T-helper 22 cell (primary cell): Measurements from ENCODE around the gene ZAP70.
"Not testable (repeated sequence)": the region's sequence is repeated elsewhere in the genome, so short reads cannot be mapped to it uniquely, and the experiment has no call there.

Source experiments
- DNase-seq: peaks from one replicate; pipeline ENCODE4 v3.0.0-alpha.2; 2020; ENCODE audit warnings: low read depth

ZAP70 gene

DNA sequence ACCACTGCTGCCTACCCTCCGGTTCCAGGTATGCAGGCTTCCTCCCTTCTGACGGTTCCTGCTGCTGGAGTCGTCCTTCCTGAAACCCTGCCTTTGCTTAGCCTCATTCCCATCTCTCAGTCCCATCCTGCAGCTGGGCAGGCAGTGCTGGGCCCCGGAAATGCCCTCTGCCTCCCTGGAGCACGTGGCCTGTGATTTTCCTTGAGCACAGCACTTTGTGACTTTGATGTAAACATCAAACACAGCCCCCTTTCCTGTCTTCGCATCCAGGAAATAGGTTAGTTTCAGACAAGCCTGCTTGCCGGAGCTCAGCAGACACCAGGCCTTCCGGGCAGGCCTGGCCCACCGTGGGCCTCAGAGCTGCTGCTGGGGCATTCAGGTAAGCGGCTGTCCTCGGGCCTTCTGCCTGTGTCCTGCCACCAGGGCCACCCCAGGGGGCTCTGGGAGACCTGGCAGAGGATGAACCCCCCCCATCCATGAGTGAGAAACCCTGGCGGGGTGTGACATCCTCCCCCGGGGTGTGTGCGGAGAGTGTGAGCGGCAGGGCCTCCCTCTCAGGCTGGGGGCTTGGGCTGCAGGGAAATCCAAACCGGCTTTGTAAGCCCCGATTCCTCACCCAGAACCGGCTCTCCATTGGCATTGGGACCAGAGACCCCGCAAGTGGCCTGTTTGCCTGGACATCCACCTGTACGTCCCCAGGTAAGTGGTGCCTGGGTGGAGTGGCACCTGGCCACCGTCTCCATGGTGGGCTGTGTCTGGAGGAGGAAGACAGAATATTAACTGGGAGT lies at the start of gene ZAP70:
TSS of gene ZAP70 (plus strand) at position 281 of the 788 bp plus-strand sequence. CDS start 10,461 bp downstream, outside the sequence.
- peak; percentile 57 for DNase-seq

DNA sequence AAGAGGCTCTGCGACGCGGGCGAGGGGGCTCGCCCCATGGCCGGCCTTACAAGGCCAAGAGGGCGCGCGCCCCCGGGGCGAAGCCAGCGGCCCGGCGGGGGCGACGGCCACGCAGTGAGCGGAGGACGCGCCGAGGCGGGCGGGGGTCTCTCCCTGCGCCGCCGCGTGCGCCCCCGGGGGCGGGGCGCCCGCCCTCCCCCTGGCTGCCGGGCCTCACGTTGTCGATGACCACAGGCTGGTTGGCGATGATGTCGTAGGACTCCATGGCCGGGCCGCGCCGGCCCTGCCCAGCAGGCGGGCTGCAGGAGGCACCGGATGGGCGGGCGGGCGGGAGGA lies 49.8 kb upstream of the ZAP70 start:
- no peak for DNase-seq

DNA sequence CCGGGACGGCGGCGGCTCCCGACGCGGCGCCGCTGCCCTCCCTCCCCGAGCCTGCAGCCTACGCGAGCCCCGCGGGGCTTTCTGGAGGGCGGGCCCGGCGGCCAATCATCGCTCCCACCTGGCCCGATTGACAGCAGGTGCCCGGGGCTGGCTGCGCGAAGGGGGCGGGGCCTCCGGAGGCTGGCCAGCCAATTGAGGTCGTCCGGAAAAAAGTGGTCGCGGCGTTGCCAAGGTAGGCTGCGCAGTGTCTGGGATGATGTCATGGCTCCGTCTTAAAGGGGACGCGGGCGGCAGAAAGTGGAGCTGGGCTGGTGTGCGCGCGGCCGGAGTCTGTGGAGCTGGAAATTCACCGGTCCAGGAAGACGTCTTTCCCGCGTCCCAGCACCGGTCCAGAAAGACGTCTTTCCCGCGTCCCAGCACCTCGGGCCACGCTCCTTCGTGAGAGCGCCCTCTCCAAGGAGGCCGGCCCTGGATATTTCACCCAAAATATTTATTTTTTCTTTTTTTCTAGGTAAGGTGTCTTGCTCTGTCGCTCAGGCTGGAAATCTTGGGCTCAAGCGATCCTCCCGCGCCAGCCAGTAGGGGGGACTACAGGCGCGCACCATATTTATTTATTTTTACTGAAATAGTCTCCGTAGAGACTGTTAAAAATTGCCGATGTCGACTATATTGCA lies 49.3 kb upstream of the ZAP70 start, which contains the start of gene ACTR1B:
TSS of gene ACTR1B (minus strand) at position 83 of the 674 bp plus-strand sequence. CDS start 154 bp downstream, outside the sequence.
- DNase-seq: peak; percentile 97

DNA sequence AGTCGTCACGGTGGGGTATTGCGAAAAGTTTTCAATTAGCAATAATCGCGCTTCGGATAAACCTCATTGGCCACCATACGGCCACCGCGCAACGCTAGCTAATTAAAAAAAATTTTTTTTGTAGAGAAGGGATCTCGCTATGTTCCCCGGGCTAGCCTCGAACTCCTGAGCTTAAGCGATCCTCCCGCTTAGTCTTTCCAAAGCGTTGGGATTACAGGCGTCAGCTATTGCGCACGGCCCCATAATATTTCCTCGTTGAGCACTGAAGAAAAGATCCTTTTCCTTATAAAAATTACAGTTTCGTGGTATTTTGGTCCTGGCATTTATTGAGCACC lies 48.8 kb upstream of the ZAP70 start:
- DNase-seq: no peak

DNA sequence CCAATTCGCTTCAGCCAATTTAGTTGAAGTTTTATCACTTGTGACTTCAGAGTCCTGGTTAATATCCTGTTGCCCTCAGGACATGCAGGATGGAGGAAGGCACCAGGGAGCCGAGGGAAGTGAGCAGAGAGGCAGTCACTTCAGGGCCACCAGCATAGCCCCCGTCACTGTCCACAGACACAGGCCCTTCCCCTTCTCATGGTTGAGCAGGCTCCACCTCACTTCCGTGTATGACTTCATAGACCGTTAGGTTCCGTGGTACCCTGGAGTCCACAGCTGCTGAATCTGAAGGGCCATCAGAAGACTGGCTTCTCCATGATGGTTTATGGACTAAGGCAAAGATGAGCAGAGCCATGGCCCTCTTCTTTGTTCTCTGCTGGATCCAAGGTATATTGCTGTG lies 43.9 kb upstream of the ZAP70 start, which contains the start of gene C2orf92:
TSS of gene C2orf92 (plus strand) at position 266 of the 400 bp plus-strand sequence. CDS start at position 342, 76 bp downstream.
- DNase-seq: no peak

DNA sequence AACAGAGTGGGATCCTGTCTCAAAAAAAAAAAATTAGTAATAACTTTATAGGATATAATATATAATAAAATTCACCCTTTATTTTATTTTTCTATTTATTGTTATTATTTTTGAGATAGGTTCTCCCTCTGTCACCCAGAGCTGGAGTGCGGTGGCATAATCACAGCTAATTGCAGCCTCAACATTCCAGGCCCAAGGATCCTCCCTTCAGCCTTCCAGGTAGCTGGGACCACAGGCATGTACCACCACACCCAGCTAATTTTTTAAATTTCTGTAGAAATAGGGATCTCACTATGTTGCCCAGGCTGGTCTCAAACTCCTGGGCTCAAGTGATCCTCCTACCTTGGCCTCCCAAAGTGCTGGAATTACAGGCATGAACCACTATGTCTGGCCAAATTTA lies 42.9 kb upstream of the ZAP70 start:
- DNase-seq: no peak

DNA sequence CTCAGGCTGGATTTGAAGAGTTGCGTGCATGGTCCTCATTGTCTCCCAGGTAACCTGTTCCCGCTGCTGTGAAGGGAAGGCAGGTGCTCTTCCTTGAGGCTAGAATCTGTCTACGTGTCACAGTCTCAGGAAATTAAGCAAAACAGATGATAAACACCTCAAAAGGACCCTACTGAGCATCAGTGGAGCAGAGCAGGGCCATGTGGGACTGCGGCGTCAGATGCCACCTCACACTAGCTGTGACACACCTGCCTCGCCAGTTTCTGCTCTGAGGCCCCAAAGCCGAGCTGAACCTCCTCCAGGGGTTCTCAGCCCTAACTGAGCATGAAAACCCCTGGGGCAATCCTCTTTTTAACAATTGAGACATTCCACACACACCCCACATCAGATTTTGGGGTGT lies 41.9 kb upstream of the ZAP70 start:
- no peak for DNase-seq

DNA sequence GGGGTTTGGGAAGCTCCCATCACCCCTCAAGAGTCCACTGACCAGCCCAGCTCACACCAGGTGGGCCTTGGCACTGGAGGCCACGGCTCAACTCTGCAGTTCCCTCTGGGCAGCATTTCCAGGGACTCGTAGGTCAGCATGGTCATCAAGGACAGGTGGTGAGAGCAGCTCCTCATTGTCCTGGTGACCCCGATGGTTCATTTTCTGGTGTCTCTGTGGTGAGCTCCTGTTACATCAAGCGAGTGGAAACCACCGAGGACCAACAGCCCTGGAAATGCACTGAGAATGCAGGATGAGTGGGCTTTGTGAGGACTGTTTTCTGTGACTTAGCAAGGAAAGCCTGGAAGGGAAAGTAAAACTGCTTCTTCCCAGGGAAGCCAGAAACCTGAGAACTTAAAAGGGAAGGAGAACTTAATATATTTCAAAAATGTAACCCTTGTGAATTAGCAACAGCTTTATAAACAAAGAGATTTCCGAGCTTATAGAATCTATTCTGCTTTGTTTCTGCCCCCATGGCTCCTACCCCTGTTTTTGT lies 40.7 kb upstream of the ZAP70 start:
- DNase-seq: not testable (repeated sequence)

DNA sequence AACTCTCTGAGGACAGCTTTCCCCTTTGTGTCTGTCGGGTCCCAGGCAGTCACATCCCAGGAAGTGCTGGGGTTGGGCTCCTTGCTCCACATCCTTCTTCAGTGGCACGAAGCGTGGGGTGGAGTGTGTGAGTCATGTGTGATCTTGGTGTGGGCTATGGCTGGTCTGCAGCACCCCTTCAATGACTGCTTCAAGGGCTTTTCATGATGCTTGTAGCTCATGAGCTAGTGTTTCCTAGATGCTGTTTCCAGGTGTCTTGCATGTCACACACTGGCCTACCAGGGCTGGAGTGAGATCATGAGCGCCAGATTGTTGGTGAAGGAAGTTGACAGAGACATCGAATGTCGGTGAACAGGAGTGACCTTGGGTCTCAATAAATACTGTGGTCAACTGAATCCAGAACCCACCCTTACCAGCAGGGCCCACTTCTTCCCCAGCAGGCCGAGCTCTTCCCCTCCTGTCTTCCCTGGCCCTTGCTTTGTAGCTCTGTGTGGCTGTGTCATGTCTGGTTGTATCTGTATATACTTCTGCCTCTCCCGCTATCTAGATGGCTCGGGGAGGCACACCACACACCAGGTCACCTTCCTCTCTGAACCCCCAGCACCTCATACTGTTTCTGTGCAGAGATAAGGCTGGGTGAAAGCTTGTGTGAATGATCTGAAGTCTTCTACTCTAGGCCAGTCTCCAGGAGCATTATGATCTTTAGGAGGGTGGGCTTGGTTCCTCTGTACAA lies 40.0 kb upstream of the ZAP70 start:
- no peak for DNase-seq

DNA sequence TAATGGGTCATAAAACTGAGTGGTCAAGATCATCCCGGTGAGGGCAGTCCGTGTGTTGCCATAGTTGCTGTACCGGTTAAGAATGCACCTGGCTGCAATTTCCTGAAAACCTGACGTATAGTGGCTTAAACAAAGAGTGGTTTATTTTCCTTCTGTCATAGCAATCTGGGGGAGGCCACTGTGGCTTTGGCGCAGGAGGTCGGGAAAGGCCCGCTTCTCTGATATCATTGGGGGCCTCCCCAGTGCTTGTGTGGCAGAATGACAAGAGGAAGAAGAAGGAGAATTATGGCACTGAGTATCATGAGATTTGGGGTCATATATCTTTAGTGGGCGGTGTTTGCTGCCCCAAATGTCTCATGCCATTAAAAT lies 39.5 kb upstream of the ZAP70 start:
- DNase-seq: no peak

DNA sequence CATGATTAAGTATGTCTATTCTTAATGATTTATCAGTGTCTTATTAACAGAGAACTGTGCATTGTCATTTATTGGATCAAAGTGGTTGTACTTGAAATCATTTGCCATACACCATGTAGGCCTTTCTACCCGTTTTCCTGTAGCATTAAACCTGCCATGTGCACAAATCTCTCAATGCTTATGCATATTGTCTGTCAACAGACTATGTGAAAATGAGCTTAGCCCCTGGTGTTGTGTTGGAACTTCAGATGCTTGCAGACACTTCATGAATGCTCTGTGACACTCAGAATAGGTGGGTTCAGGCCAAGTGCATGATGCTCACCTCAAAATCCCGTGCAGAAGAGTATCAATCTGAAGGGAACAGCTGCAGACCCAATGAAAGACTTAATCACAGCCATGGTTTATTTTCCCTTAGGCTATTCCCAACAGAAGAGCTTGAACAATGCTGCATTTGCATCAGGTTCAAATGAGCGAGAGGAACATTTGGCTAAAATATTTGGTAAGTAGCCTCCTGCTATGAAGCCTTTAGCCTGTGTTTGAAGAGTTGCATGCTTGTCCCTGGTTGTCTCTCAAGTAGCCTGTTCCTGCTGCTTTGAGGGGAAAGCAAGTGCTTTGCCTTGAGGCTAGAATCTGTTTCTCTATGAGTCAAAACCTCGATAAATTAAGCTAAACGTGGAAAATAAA lies 37.8 kb upstream of the ZAP70 start:
- no peak for DNase-seq

DNA sequence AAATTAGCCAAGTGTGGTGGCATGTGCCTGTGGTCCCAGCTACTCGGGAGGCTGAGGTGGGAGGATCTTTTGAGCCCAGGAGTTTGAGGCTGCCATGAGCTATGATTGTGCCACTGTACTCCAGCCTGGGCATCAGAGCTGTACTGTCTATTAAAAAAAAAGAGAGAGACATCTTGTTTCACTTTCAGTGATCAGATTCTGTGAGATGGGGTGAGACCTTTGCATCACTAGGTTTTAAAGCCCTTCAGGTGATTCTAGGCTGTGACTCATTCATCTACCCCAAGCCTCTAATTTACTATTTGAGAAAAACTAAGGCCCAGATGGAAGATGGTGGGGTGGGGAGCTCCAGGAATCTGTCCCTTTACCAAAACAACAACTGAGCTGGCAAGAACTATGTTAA lies 36.8 kb upstream of the ZAP70 start:
- DNase-seq: no peak

DNA sequence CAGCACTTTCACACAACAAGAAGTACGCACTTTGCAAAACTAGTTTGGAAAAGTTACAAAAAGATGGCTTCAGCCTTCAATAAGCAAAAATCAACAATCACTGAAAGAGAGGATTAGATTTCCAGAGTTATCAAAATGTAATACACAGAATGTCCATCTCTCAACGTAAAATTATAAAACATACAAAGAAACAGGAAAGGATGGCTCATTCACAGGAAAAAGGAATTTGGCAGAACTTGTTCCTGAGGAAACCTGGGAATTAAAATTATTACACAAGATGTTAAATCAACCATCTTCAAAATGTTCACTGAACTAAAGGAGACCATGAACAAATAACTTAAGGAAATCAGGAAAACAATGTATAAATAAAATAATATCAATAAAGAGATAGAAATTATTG lies 35.9 kb upstream of the ZAP70 start:
- DNase-seq: no peak

DNA sequence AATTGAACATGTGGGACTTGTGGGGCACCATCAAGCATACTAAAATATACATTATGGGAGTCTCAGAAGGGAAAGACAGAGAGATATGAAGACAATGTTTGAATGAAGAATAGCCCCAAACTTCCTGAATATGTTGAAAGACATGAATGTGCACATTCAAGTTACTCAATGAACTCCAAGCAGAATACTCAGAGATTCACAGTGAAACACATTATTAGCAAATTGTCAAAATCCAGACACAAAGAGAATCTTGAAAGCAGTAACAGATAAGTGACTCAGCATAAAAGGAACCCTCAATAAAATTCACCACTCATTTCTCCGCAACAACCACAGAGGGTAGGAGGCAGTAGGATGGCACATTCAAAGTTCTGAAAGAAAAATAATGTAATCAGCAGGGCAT lies 35.1 kb upstream of the ZAP70 start:
- no peak for DNase-seq

DNA sequence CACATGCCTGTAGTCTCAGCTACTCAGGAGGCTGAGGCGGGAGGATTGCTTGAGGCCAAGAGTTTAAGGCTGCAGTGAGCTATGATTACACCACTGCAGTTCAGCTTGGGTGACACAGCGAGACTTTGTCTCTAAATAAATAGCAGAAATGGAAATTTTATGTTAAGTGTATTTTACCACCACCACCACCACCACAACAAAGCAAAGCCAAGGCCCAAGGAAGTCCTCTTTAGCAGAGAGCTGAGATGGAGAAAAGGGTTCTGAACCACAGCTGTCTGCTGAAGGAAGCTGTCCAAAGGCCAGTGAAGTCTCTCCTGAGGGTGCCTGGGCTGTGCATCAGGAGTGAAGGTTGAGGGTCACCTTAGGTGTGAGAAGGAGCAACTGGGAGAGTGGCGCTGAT lies 26.1 kb upstream of the ZAP70 start:
- DNase-seq: not testable (repeated sequence)

DNA sequence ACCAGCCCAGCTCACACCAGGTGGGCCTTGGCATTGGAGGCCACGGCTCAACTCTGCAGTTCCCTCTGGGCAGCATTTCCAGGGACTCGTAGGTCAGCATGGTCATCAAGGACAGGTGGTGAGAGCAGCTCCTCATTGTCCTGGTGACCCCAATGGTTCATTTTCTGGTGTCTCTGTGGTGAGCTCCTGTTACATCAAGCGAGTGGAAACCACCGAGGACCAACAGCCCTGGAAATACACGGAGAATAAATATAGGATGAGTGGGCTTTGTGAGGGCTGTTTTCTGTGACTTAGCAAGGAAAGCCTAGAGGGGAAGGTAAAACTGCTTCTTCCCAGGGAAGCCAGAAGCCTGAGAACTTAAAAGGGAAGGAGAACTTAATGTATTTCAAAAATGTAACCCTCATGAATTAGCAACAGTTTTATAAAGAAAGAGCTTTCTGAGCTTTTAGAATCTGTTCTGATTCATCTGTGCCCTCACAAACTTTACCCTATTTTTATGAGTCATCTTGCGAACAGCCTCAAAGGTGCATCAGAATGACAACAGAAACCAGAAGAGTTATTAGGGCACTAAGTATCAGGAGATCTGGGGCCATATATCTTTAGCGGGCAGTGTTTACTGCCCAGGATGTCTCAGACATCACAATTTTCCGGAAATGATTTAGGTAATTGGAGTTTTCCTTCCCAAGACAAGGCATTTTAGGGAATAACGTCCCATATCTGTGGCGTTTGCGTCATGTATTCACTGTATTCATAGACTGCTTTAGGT lies 25.1 kb upstream of the ZAP70 start:
- DNase-seq: no peak

DNA sequence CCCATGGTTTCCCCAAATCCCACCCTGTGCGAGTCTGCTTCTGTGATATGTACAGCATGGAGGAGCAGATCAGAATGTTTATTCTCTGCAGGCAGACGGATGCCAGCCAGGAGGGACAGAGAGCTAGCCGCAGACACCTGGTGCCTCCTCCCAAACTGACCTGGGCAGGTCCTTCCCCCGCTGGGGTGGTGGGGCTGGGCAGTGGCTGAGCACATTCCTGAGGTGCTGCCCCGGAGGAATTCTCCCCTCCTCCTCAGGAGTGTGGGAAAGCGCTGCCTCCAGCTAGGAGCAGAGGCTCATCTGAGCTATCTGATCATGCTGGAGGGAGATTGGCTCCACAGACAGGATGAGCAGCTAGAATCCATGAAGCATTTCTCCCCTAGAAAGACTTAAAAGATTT lies 22.2 kb upstream of the ZAP70 start:
- DNase-seq: no peak

DNA sequence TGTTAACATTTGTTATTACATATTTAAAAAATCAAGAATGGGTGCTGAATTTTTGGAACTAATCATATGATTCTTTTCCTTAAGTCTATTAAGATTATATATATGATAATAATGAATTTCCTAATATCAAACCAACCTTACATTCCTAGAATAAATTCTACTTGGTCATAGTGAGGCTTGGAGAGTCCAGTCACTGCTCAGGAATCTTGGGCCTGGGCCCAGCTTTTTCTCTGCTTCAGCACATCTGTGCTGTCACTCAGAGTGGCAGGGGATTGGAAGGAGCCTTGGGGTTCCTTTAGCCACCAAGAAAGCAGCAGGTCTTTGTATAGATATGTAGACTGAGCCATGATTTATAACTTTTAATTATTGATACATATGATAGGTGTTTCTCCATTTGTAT lies 19.9 kb upstream of the ZAP70 start:
- DNase-seq: no peak

DNA sequence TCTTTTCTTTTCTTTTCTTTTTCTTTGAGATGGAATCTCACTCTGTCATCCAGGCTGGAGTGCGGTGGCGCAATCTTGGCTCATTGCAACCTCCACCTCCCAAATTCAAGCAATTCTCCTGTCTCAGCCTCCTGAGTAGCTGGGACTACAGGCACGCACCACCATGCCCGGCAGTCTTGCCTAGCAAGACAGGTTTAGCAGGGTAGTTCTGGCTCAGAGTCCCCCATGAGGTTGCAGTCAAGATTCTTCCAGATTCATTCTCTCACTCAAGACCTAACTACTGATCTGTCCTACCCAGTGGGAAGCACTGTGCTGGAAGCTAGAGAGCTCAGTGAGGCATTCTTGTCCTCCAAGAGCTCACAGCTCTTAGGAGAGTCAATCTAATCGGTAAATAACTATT lies 17.6 kb upstream of the ZAP70 start:
- no peak for DNase-seq

DNA sequence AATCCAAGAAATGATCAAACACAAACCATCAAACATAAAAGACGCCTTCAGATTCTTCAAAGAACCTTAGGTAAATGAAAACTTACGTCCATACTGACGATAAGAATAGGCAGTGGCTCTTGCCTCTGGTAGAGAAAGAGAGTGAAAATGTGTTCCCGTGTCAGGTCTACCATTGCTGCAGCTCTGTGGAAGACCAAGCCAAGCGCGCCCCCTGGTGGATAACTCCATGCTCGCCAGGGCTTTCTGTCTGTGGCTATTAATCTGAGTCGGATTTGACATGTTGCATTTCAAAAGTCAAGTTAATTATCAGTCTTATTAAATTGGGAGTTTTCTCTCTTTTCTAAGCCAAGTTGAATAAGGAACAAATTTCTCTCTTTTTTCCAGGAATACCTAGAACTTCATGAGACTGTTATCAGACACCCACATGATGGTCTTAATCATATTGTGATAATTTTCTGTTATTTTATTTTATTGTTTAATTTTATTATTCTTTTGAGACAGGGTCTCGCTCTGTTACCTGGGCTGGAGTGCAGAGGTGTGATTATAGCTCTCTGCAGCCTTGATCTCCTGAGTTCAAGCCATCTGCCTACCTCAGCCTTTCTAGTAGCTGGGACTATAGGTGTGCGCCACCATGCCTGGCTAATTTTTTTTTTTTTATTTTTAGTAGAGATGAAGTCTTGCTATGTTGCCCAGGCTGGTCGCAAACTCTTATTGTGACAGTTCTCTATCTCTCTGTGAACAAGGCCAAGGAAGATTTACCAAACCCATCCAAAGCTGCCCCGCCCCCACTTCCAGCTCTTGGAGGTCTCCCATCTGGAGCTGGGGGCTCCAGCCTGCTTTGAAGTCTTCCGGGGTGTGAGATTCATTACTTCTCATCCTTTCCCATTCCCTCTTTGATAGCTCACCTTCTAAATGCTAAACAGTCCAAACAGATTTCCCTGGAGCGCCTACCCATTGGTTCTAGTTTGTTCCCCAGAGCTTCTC lies 15.8 kb upstream of the ZAP70 start:
- peak; percentile 72 for DNase-seq
